Endothelial cell (in vitro differentiated cells): ENCODE data around the gene POFUT2. TPM values are rescaled to one million over a fixed set of nuclear protein-coding genes. Genes with fewer than 3 reads are reported as not detected.

ENCODE experiments used
- DNase-seq: peaks from one replicate; pipeline ENCODE4 v3.0.0; 2021; ENCODE audit warnings: low spot score
- H3K27ac Mint-ChIP-seq: one replicate; pipeline ENCODE4 v1.8.0; 2021; ENCODE audit warnings: mixed read lengths, inconsistent platforms; ENCODE audit not compliant: unreplicated experiment
- H3K27me3 Mint-ChIP-seq: one replicate; pipeline ENCODE4 v1.8.0; 2021; ENCODE audit warnings: mild to moderate bottlenecking, moderate library complexity, mixed read lengths, inconsistent platforms; ENCODE audit not compliant: unreplicated experiment
- H3K36me3 Mint-ChIP-seq: one replicate; pipeline ENCODE4 v1.8.0; 2021; ENCODE audit warnings: mild to moderate bottlenecking, low read depth, mixed read lengths, inconsistent platforms; ENCODE audit not compliant: unreplicated experiment
- H3K4me1 Mint-ChIP-seq: one replicate; pipeline ENCODE4 v1.8.0; 2021; ENCODE audit warnings: mild to moderate bottlenecking, mixed read lengths, inconsistent platforms; ENCODE audit not compliant: unreplicated experiment
- H3K4me3 Mint-ChIP-seq: one replicate; pipeline ENCODE4 v1.8.0; 2021; ENCODE audit warnings: mild to moderate bottlenecking, mixed read lengths, inconsistent platforms; ENCODE audit not compliant: unreplicated experiment
- H3K9me3 Mint-ChIP-seq: one replicate; pipeline ENCODE4 v1.8.0; 2021; ENCODE audit warnings: mixed read lengths, inconsistent platforms; ENCODE audit not compliant: unreplicated experiment
- total RNA-seq: library from RNA; stranded (reverse); fragmentation: NEBNext Ultra II Directional; extraction: Animal tissue kit (Norgen Biotek cat#: 25700); gene quantifications from one replicate; pipeline ENCODE4 v1.2.1, GENCODE V29; 2021; ENCODE audit not compliant: unreplicated experiment
- TF ChIP-seq, protein P1 (sequence below): fragments of 200-600 bp; sonication (generic); IDR thresholded peaks from one replicate; pipeline ENCODE4 v1.5.0; 2021; ENCODE audit warnings: antibody characterized with exemption; ENCODE audit not compliant: unreplicated experiment

The POFUT2 gene
- total RNA-seq, 1 donor from 2014 or later: 37.8 TPM

DNA sequence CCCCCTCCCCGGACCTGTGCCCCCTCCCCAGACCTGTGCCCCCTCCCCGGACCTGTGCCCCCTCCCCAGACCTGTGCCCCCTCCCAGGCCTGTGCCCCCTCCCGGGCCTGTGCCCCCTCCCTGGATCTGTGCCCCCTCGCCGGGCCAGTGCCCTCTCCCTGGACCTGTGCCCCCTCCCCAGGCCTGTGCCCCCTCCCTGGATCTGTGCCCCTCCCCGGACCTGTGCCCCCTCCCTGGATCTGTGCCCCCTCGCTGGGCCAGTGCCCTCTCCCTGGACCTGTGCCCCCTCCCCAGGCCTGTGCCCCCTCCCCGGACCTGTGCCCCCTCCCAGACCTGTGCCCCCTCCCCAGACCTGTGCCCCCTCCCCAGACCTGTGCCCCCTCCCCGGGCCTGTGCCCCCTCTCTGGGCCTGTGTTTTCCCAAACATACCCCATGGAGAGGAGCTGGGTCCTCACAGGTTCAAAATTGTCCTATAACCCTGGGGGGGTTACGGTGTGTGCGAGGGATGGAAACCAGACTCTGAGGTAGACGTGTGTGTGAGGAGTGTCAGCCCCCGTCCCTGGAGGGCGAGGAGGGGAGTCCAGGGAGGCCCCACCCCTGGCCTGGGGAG is 47.6 kb upstream of the POFUT2 start:
- H3K27ac Mint-ChIP-seq: no peak overlapping the region
- H3K4me3 Mint-ChIP-seq: no peak overlapping the region
- peaks cover 5% of the 10 kb centered on the region for H3K27me3 Mint-ChIP-seq

DNA sequence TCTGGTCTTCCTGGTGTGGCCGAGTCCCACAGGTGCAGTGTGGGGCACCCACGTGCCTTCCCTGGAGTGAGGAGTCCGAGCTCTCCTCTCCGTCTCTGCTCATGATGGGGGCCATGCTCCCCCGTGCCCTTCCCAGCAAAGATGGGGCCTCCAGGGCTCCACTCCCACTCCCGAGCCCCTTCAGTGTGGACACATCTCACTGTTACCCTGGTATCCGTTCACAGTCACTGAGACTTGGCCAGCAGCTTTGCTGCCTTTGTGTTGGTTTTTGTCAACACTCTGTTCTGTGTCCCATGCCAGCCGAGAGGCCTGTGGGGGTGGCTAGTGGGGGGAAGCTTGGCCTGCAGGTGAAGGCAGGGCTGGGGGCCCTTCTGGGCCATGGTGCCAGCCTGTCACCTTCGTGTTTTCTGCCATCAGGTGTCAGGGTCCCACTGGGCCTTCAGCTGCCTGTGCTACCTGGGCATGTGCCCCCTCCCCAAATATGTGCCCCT is 46.9 kb upstream of the POFUT2 start:
- Mint-ChIP-seq H3K4me1 (peaks cover 4% of the 10 kb centered on the region), H3K9me3 (no peaks in the 10 kb centered on the region), H3K4me3 (no peak overlapping the region), H3K27me3 (peaks cover 8% of the 10 kb centered on the region), H3K27ac (no peak overlapping the region), H3K36me3 (no peaks in the 10 kb centered on the region)
- no peak for DNase-seq
- TF ChIP-seq, protein P1, sequence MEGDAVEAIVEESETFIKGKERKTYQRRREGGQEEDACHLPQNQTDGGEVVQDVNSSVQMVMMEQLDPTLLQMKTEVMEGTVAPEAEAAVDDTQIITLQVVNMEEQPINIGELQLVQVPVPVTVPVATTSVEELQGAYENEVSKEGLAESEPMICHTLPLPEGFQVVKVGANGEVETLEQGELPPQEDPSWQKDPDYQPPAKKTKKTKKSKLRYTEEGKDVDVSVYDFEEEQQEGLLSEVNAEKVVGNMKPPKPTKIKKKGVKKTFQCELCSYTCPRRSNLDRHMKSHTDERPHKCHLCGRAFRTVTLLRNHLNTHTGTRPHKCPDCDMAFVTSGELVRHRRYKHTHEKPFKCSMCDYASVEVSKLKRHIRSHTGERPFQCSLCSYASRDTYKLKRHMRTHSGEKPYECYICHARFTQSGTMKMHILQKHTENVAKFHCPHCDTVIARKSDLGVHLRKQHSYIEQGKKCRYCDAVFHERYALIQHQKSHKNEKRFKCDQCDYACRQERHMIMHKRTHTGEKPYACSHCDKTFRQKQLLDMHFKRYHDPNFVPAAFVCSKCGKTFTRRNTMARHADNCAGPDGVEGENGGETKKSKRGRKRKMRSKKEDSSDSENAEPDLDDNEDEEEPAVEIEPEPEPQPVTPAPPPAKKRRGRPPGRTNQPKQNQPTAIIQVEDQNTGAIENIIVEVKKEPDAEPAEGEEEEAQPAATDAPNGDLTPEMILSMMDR: no peak

More for the DNA sequence above, 47.6 kb upstream of the POFUT2 start:
- Mint-ChIP-seq H3K4me1 (no peaks in the 10 kb centered on the region), H3K9me3 (no peaks in the 10 kb centered on the region), H3K36me3 (no peaks in the 10 kb centered on the region)
- TF ChIP-seq, protein P1: no peak
- no peak for DNase-seq

DNA sequence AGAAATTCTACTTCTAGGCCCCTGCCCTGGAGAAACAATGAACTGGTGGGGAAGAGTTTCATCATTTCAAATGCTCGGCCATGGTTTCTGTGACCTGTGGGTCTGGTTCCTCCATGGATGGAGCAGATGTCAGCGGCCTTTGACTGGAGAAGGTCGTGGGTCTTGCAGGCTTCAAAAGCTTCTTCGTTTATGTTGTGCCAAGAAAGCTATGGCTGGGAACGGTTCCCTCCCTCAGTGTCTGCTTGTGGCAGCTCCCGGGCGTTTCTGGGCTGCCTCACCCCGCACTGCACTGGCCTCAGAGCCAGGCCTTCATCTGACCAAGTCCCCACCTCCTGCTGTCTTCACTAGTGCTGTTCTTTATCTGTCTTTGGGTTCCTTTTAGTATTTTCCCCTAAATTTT is 46.4 kb upstream of the POFUT2 start:
- H3K36me3 Mint-ChIP-seq: no peaks in the 10 kb centered on the region
- no peak for DNase-seq
- TF ChIP-seq, protein P1: no peak

DNA sequence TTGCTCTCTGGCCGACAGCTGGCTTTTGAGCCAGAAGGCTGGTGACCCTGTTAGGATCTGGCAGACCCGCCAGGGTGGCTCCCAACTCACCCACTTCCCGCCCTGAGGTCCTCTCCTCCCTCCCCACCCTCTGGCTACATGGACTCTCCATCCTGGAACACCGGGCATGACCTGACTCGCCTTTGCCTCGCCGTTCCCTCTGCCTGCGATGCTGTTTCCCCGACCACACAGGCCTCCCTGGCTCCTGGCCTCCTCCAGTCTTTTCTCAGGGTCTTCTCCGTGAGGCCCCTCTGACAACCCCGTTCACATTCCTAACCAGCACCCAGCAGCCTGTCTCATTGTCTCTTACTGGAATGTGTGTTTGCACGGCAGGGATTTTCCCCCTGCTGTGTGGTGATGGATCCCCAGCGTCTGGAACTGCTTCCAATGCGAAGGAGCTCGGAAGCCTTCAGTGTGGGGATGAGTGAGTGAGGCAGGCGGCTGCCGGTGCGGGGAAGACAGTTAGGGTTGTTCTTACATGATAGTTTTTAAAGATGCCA is 46.0 kb upstream of the POFUT2 start:
- no peak for DNase-seq
- H3K4me1 Mint-ChIP-seq: peaks cover 4% of the 10 kb centered on the region
- TF ChIP-seq, protein P1: no peak
- no peak overlapping the region for H3K4me3 Mint-ChIP-seq
- H3K36me3 Mint-ChIP-seq: no peaks in the 10 kb centered on the region
- H3K27me3 Mint-ChIP-seq: peaks cover 9% of the 10 kb centered on the region
- no peak overlapping the region for H3K27ac Mint-ChIP-seq
- no peaks in the 10 kb centered on the region for H3K9me3 Mint-ChIP-seq

More for the DNA sequence above, 46.4 kb upstream of the POFUT2 start:
- Mint-ChIP-seq H3K9me3 (no peaks in the 10 kb centered on the region), H3K27ac (no peak overlapping the region), H3K4me1 (peaks cover 4% of the 10 kb centered on the region), H3K27me3 (peaks cover 8% of the 10 kb centered on the region), H3K4me3 (no peak overlapping the region)

DNA sequence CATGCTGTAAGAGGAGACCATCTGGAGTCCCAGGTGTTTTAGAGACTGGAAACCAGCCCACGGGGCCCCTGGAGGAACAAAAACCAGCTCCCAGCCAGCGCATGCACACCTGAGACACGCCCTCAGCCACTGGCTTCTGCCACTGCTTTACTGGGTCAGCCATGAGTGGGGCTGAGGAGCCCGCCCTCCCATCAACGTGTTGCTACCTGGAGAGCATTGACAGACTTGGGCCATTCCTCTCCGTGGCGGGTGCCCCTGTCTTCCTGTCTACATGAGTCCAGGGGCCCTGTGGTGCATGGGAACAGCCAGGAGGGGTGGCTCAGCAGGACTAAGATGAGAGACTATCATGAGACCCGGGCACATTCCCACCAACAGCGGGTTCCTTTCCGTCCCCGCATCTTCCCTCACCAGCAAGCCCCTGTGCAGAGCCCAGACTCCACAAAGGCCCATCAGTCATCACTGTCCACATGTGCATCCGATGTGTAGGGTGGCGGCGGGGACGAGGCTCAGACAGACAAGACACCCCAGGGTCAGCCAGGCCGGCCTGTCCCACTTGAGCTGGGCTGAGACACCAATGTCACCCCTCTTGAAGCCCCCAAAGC is 45.4 kb upstream of the POFUT2 start:
- H3K27ac Mint-ChIP-seq: no peak overlapping the region
- no peaks in the 10 kb centered on the region for H3K36me3 Mint-ChIP-seq
- DNase-seq: no peak
- peaks cover 4% of the 10 kb centered on the region for H3K4me1 Mint-ChIP-seq
- no peaks in the 10 kb centered on the region for H3K9me3 Mint-ChIP-seq
- peaks cover 9% of the 10 kb centered on the region for H3K27me3 Mint-ChIP-seq
- no peak overlapping the region for H3K4me3 Mint-ChIP-seq
- TF ChIP-seq, protein P1: no peak
